WERI-Rb-1 (cell line): ENCODE measurements around the gene REM2.

Experiments used
- DNase-seq: peaks from one replicate; pipeline ENCODE4 v3.0.0-alpha.2; 2020
- H3K27ac ChIP-seq: fragments of 250-450 bp; sonication (Bioruptor Pico); 2 replicates; pipeline ENCODE4 v1.5.1; 2020; ENCODE audit warnings: mild to moderate bottlenecking, moderate library complexity
- H3K27me3 ChIP-seq: fragments of 250-450 bp; sonication (Bioruptor Pico); 2 replicates; pipeline ENCODE4 v1.5.1; 2021; ENCODE audit warnings: mild to moderate bottlenecking, low read depth, moderate library complexity; ENCODE audit not compliant: insufficient read depth, severe bottlenecking
- H3K36me3 ChIP-seq: fragments of 250-450 bp; sonication (Bioruptor Pico); 2 replicates; pipeline ENCODE4 v1.5.1; 2020; ENCODE audit warnings: mild to moderate bottlenecking, moderate library complexity
- H3K4me3 ChIP-seq: 2 replicates; pipeline ENCODE4 v1.5.1; 2011; ENCODE audit warnings: low read depth, mild to moderate bottlenecking, control low read depth, low read length
- H3K9me3 ChIP-seq: fragments of 250-450 bp; sonication (Bioruptor Pico); 2 replicates; pipeline ENCODE4 v1.5.1; 2021; ENCODE audit warnings: mild to moderate bottlenecking, moderate library complexity; ENCODE audit not compliant: severe bottlenecking
- CTCF ChIP-seq: IDR thresholded peaks from 2 replicates; pipeline ENCODE4 v1.5.1; 2011; ENCODE audit warnings: low read depth, mild to moderate bottlenecking, control low read depth, inconsistent platforms, low read length

REM2 gene

GRCh38 chr14:22838631-22839041 is 44.4 kb upstream of the REM2 start:
- Histone ChIP-seq H3K36me3 (peaks cover 14% of the 10 kb centered on the region; the same call in 1 of the 2 replicates), H3K27ac (no peak overlapping the region), H3K9me3 (no peaks in the 10 kb centered on the region), H3K4me3 (no peak overlapping the region), H3K27me3 (no peaks in the 10 kb centered on the region)
- no peak for TF ChIP-seq CTCF
- no peak for DNase-seq

- DNase-seq, result no peak
- H3K36me3 ChIP-seq, result peaks cover 8% of the 10 kb centered on the region; the same call in 1 of the 2 replicates
- no peak for TF ChIP-seq CTCF
- H3K27ac ChIP-seq, result no peak overlapping the region
- H3K9me3 ChIP-seq, result no peaks in the 10 kb centered on the region
- H3K4me3 ChIP-seq, result no peak overlapping the region
- no peaks in the 10 kb centered on the region for H3K27me3 ChIP-seq
Observed at GRCh38 chr14:22839159-22839779, 43.8 kb upstream of the REM2 start.

GRCh38 chr14:22841311-22841710 is 41.7 kb upstream of the REM2 start:
- Histone ChIP-seq H3K27me3 (no peaks in the 10 kb centered on the region), H3K4me3 (no peak overlapping the region), H3K36me3 (no peaks in the 10 kb centered on the region), H3K27ac (no peak overlapping the region), H3K9me3 (no peaks in the 10 kb centered on the region)
- TF ChIP-seq CTCF, result no peak
- no peak for DNase-seq

GRCh38 chr14:22841769-22842168 is 41.3 kb upstream of the REM2 start:
- no peak for TF ChIP-seq CTCF
- H3K9me3 ChIP-seq, result no peaks in the 10 kb centered on the region
- H3K4me3 ChIP-seq, result no peak overlapping the region
- H3K36me3 ChIP-seq, result no peaks in the 10 kb centered on the region
- no peaks in the 10 kb centered on the region for H3K27me3 ChIP-seq
- H3K27ac ChIP-seq, result no peak overlapping the region
- DNase-seq, result no peak

- Histone ChIP-seq H3K36me3 (no peaks in the 10 kb centered on the region), H3K9me3 (no peaks in the 10 kb centered on the region), H3K4me3 (no peak overlapping the region), H3K27ac (no peak overlapping the region), H3K27me3 (no peaks in the 10 kb centered on the region)
- TF ChIP-seq CTCF, result no peak
- no peak for DNase-seq
Observed at GRCh38 chr14:22842211-22843122, 40.6 kb upstream of the REM2 start.
